CD4-positive, CD25-positive, alpha-beta regulatory T cell (primary cell): ENCODE data around the gene CEP250. TPM values are rescaled to one million over a fixed set of nuclear protein-coding genes. Genes with fewer than 3 reads are reported as not detected.
A peak's percentile ranks its signal among the peaks of the same experiment; 100 is the strongest.
"Not testable (repeated sequence)": the region's sequence is repeated elsewhere in the genome, so short reads cannot be mapped to it uniquely, and the experiment has no call there.

ENCODE experiments used
- ATAC-seq, 2 donors: fragments of 150-1000 bp; cut with Tn5 transposase; one replicate each; pipeline ENCODE4 v1.10.0; 2021; ENCODE audit warnings: low read depth in 2 of 2, moderate number of reproducible peaks in 2 of 2, moderate library complexity in 1 of 2
- DNase-seq, 3 donors: peaks; one replicate each; pipeline versions ENCODE4 v3.0.0 to v3.0.0-alpha.2; 2012 to 2022; ENCODE audit warnings: mixed read lengths in 1 of 3
- H3K27ac ChIP-seq: one replicate; pipeline ENCODE4 v1.7.0; 2013; ENCODE audit warnings: mild to moderate bottlenecking, low read length; ENCODE audit not compliant: insufficient read depth, poor library complexity, severe bottlenecking
- H3K27me3 ChIP-seq: one replicate; pipeline ENCODE4 v1.7.0; 2013; ENCODE audit warnings: low read length; ENCODE audit not compliant: control insufficient read depth, insufficient read depth
- H3K36me3 ChIP-seq: one replicate; pipeline ENCODE4 v1.7.0; 2013; ENCODE audit warnings: mild to moderate bottlenecking, low read length, moderate library complexity; ENCODE audit not compliant: control insufficient read depth, insufficient read depth
- H3K4me1 ChIP-seq: 2 replicates; pipeline ENCODE4 v1.7.0; 2013; ENCODE audit warnings: mild to moderate bottlenecking, low read length; ENCODE audit not compliant: insufficient read depth, control insufficient read depth, poor library complexity, severe bottlenecking
- H3K4me3 ChIP-seq: one replicate; pipeline ENCODE4 v1.7.0; 2013; ENCODE audit warnings: low read depth, mild to moderate bottlenecking, low read length, moderate library complexity
- H3K9me3 ChIP-seq, 2 experiments: 1 replicate in 1 of 2; 2 replicates in 1 of 2; pipeline ENCODE4 v1.7.0; 2013; ENCODE audit warnings: low read length in 2 of 2, mild to moderate bottlenecking in 1 of 2, moderate library complexity in 1 of 2; ENCODE audit not compliant: control insufficient read depth in 2 of 2
- H3K27ac Mint-ChIP-seq, 3 donors: one replicate each; pipeline ENCODE4 v1.8.0; 2020 to 2022; ENCODE audit warnings: mild to moderate bottlenecking in 3 of 3, mixed read lengths in 3 of 3, moderate library complexity in 2 of 3
- H3K27me3 Mint-ChIP-seq: one replicate; pipeline ENCODE4 v1.8.0; 2022; ENCODE audit warnings: mild to moderate bottlenecking, mixed read lengths
- H3K36me3 Mint-ChIP-seq: one replicate; pipeline ENCODE4 v1.8.0; 2020; ENCODE audit warnings: mixed read lengths
- H3K4me1 Mint-ChIP-seq, 4 donors: one replicate each; pipeline ENCODE4 v1.8.0; 2020 to 2022; ENCODE audit warnings: mixed read lengths in 4 of 4, mild to moderate bottlenecking in 1 of 4
- H3K4me3 Mint-ChIP-seq, 4 donors: one replicate each; pipeline ENCODE4 v1.8.0; 2020 to 2022; ENCODE audit warnings: mild to moderate bottlenecking in 4 of 4, mixed read lengths in 4 of 4, moderate library complexity in 3 of 4
- H3K9me3 Mint-ChIP-seq, 7 donors: one replicate each; pipeline ENCODE4 v1.8.0; 2020 to 2022; ENCODE audit warnings: mixed read lengths in 7 of 7, mild to moderate bottlenecking in 3 of 7, moderate library complexity in 2 of 7
- polyA plus RNA-seq, 4 donors: library from polyadenylated mRNA; unstranded; fragments of 300-500 nt; fragmentation: Illumina TruSeq; gene quantifications; one replicate each; pipeline ENCODE4 v1.2.3, GENCODE V29; 2021
- total RNA-seq: library from RNA; stranded (reverse); gene quantifications from one replicate; pipeline ENCODE4 v1.2.3, GENCODE V29; 2022

CEP250 gene
- total and polyA plus RNA-seq, 5 donors from 2014 or later: 4.7 to 64.1 (median 4.9) TPM

GRCh38 chr20:35456700-35457099 lies 1.3 kb downstream of the CEP250 start:
- H3K9me3 ChIP-seq, ATAC-seq, H3K27ac ChIP-seq, H3K27me3 Mint-ChIP-seq, H3K4me1 ChIP-seq, H3K9me3 Mint-ChIP-seq, H3K36me3 ChIP-seq, DNase-seq, H3K27me3 ChIP-seq, H3K36me3 Mint-ChIP-seq, H3K4me3 ChIP-seq: not testable (repeated sequence)
- Mint-ChIP-seq H3K4me3 (peak overlapping the region; percentile 76 to 96 (median 94)), H3K4me1 (peaks cover 3 to 33% (median 24%) of the 10 kb centered on the region in 4 donors), H3K27ac (peak overlapping the region in 1 of 3 donors; percentile 31)

DNA sequence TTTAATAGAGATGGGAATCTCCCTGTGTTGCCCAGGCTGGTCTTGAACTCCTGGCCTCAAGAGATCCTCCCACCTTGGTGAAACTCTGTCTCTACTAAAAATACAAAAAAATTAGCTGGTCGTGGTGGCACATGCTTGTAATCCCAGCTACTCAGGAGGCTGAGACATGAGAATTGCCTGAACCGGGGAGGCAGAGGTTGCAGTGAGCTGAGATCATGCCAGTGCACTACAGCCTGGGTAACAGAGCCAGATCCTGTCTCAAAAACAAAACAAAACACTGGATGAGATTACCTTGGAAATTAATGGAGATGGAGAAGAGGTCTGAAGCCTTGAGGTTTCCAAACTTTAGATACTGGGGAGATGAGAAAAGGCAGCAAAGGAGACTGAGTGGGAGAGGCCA lies 2.1 kb downstream of the CEP250 start:
- H3K9me3 ChIP-seq, H3K27me3 Mint-ChIP-seq, H3K27ac Mint-ChIP-seq, H3K4me3 ChIP-seq, H3K36me3 Mint-ChIP-seq, H3K9me3 Mint-ChIP-seq, H3K27ac ChIP-seq, ATAC-seq, H3K4me1 ChIP-seq, H3K27me3 ChIP-seq, H3K36me3 ChIP-seq, DNase-seq: not testable (repeated sequence)
- Mint-ChIP-seq H3K4me3 (peak overlapping the region in 1 of 4 donors; percentile 32), H3K4me1 (peaks cover 3 to 36% (median 24%) of the 10 kb centered on the region in 4 donors)

DNA sequence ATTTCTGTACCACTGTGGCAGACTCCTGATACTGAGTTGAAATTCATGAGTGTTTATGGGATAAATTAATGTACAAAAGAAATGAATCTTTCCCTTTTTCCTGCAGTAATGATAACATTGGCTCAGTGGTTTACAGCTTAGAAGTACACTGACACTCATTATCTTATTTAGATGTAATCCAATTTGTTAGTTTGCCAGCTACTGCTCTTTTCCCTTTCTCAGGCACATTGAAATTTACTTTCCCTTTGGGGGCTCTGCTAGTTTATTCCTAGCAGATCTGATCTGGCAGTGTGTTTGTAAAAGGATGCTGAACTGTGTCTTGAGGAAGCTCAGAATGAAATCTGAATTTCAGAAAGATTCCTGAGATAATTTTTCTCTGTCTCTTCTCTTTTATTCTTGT lies 3.0 kb downstream of the CEP250 start:
- H3K27me3 Mint-ChIP-seq: no peaks in the 10 kb centered on the region
- H3K4me3 Mint-ChIP-seq: peak overlapping the region in 1 of 4 donors; percentile 32
- H3K27ac Mint-ChIP-seq: no peak overlapping the region
- Histone ChIP-seq H3K4me3 (no peak overlapping the region), H3K4me1 (peaks cover 10% of the 10 kb centered on the region), H3K27me3 (no peaks in the 10 kb centered on the region), H3K9me3 (no peaks in the 10 kb centered on the region), H3K27ac (no peak overlapping the region), H3K36me3 (peaks cover 9% of the 10 kb centered on the region)
- H3K9me3 Mint-ChIP-seq: no peaks in the 10 kb centered on the region
- no peak for ATAC-seq
- H3K4me1 Mint-ChIP-seq: peaks cover 3 to 37% (median 25%) of the 10 kb centered on the region in 4 donors
- H3K36me3 Mint-ChIP-seq: peaks cover 3% of the 10 kb centered on the region
- no peak for DNase-seq

- H3K27ac Mint-ChIP-seq: no peak overlapping the region
- no peaks in the 10 kb centered on the region for H3K27me3 ChIP-seq
- H3K27ac ChIP-seq: no peak overlapping the region
- no peaks in the 10 kb centered on the region for H3K9me3 ChIP-seq
- peaks cover 4% of the 10 kb centered on the region for H3K4me1 ChIP-seq
- no peak overlapping the region for H3K4me3 Mint-ChIP-seq
- H3K4me3 ChIP-seq: no peak overlapping the region
- ATAC-seq (no peak), DNase-seq (no peak)
- H3K9me3 Mint-ChIP-seq: no peaks in the 10 kb centered on the region
- H3K27me3 Mint-ChIP-seq: no peaks in the 10 kb centered on the region
- peaks cover 10% of the 10 kb centered on the region for H3K36me3 ChIP-seq
- H3K36me3 Mint-ChIP-seq: peaks cover 6% of the 10 kb centered on the region
- H3K4me1 Mint-ChIP-seq: peaks cover 9 to 21% (median 13%) of the 10 kb centered on the region in 4 donors
Measured at GRCh38 chr20:35461620-35462019, 6.2 kb downstream of the CEP250 start.

GRCh38 chr20:35462351-35462750 lies 7.0 kb downstream of the CEP250 start:
- ATAC-seq: no peak
- no peak overlapping the region for H3K4me3 ChIP-seq
- Mint-ChIP-seq H3K27me3 (no peaks in the 10 kb centered on the region), H3K9me3 (no peaks in the 10 kb centered on the region), H3K4me3 (no peak overlapping the region), H3K27ac (no peak overlapping the region), H3K4me1 (peaks cover 8 to 21% (median 10%) of the 10 kb centered on the region in 4 donors), H3K36me3 (peaks cover 6% of the 10 kb centered on the region)
- no peaks in the 10 kb centered on the region for H3K27me3 ChIP-seq
- no peak for DNase-seq
- H3K4me1 ChIP-seq: peaks cover 4% of the 10 kb centered on the region
- H3K36me3 ChIP-seq: peaks cover 12% of the 10 kb centered on the region
- H3K27ac ChIP-seq: no peak overlapping the region
- no peaks in the 10 kb centered on the region for H3K9me3 ChIP-seq

- Histone ChIP-seq H3K4me1 (peaks cover 4% of the 10 kb centered on the region), H3K36me3 (peaks cover 12% of the 10 kb centered on the region), H3K27ac (no peak overlapping the region), H3K4me3 (no peak overlapping the region), H3K9me3 (no peaks in the 10 kb centered on the region), H3K27me3 (no peaks in the 10 kb centered on the region)
- H3K36me3 Mint-ChIP-seq: peaks cover 6% of the 10 kb centered on the region
- peak overlapping the region in 1 of 3 donors; percentile 35 for H3K27ac Mint-ChIP-seq
- peaks cover 0 to 12% (median 7%) of the 10 kb centered on the region in 4 donors for H3K4me1 Mint-ChIP-seq
- DNase-seq (peak; percentile 37 to 79 (median 68)), ATAC-seq (peak; percentile 81 to 82)
- H3K27me3 Mint-ChIP-seq: no peaks in the 10 kb centered on the region
- peak overlapping the region in 1 of 4 donors; percentile 9 for H3K4me3 Mint-ChIP-seq
- H3K9me3 Mint-ChIP-seq: no peaks in the 10 kb centered on the region
Measured at GRCh38 chr20:35463455-35464300, 8.3 kb downstream of the CEP250 start.

- no peak overlapping the region for H3K4me3 ChIP-seq
- Mint-ChIP-seq H3K4me1 (peaks cover 0 to 12% (median 6%) of the 10 kb centered on the region in 4 donors), H3K36me3 (peaks cover 16% of the 10 kb centered on the region), H3K9me3 (no peaks in the 10 kb centered on the region), H3K27me3 (no peaks in the 10 kb centered on the region), H3K27ac (peak overlapping the region; percentile 40 to 76 (median 45)), H3K4me3 (no peak overlapping the region)
- DNase-seq (no peak), ATAC-seq (no peak)
- H3K36me3 ChIP-seq: peaks cover 12% of the 10 kb centered on the region
- H3K9me3 ChIP-seq: no peaks in the 10 kb centered on the region
- peaks cover 4% of the 10 kb centered on the region for H3K4me1 ChIP-seq
- no peaks in the 10 kb centered on the region for H3K27me3 ChIP-seq
- H3K27ac ChIP-seq: no peak overlapping the region
Measured at GRCh38 chr20:35465976-35466375, 10.6 kb downstream of the CEP250 start.

DNA sequence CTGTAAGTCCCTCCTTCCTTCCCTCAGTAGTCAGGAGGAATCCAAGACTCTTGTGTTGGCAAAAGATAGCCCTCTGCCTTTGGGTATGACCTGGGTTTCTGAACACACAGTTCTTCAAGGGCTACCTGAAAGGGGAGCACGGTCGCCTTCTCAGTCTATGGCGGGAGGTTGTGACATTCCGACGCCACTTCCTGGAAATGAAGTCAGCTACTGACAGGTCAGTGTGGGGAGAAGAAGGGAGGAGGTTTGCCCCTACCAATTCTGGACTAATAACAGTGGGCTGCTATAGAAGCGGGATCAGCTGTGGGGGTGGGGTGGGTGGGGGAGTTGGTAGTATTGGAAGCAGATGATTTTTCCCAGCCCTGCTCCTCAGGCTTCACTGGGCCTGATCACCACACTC lies 11.5 kb downstream of the CEP250 start:
- ATAC-seq: no peak
- peak overlapping the region in 2 of 3 donors; percentile 5 to 40 for H3K27ac Mint-ChIP-seq
- H3K36me3 Mint-ChIP-seq: peaks cover 17% of the 10 kb centered on the region

More for the DNA sequence above, 11.5 kb downstream of the CEP250 start:
- Mint-ChIP-seq H3K9me3 (no peaks in the 10 kb centered on the region), H3K27me3 (no peaks in the 10 kb centered on the region), H3K4me1 (peaks cover 0 to 12% (median 6%) of the 10 kb centered on the region in 4 donors), H3K4me3 (no peak overlapping the region)
- peaks cover 4% of the 10 kb centered on the region for H3K4me1 ChIP-seq
- peaks cover 11% of the 10 kb centered on the region for H3K36me3 ChIP-seq
- H3K4me3 ChIP-seq: no peak overlapping the region
- H3K27me3 ChIP-seq: no peaks in the 10 kb centered on the region
- no peak for DNase-seq
- no peak overlapping the region for H3K27ac ChIP-seq
- H3K9me3 ChIP-seq: no peaks in the 10 kb centered on the region
